K562 (cell line): ENCODE results near the gene ARAF. TPM values are rescaled to one million over a fixed set of nuclear protein-coding genes. Genes with fewer than 3 reads are reported as not detected.

Source experiments
- PHB2 ChIP-seq: fragments of 450-650 bp; IDR thresholded peaks from 2 replicates; pipeline ENCODE4 v1.6.1; 2017; ENCODE audit warnings: low read depth
- POLR3A ChIP-seq: IDR thresholded peaks from 2 replicates; pipeline ENCODE4 v1.6.1; 2011; ENCODE audit warnings: borderline replicate concordance, mild to moderate bottlenecking, moderate library complexity; ENCODE audit not compliant: insufficient read length, insufficient read depth; ENCODE audit errors: extremely low read depth
- ZNF282 ChIP-seq: sonication (generic); formaldehyde crosslinking; IDR thresholded peaks from 2 replicates; pipeline ENCODE4 v1.8.1; 2023; ENCODE audit warnings: missing genetic modification reagents
- ZNF785 ChIP-seq: fragments of 250-450 bp; sonication (Bioruptor Pico); IDR thresholded peaks from 2 replicates; pipeline ENCODE4 v1.4.0; 2020; ENCODE audit warnings: mild to moderate bottlenecking
- polyA plus RNA-seq, 8 experiments: library from polyadenylated mRNA; depleted of rRNA in 4 of 8; stranded (reverse) in 5 of 8; unstranded in 3 of 8; fragments of >200 nt; fragmentation: Nextera tagmentation in 2 of 8; fragmentation: Illumina TruSeq in 1 of 8; extraction: Ambion mirVana in 2 of 8; extraction: Trizol in 1 of 8; gene quantifications; 2 replicates each; pipeline versions ENCODE4 v1.2.1 to v1.2.3, GENCODE V29; 2011 to 2014; ENCODE audit warnings: inconsistent platforms in 1 of 8, missing spikeins in 1 of 8
- total RNA-seq, 7 experiments: library from RNA; depleted of rRNA in 6 of 7; stranded (reverse); fragments of >200 nt in 6 of 7; fragmentation: Illumina TruSeq in 2 of 7; extraction: Trizol in 2 of 7; gene quantifications; 2 replicates each; pipeline versions ENCODE4 v1.2.1 to v1.2.3, GENCODE V29; 2011 to 2021; ENCODE audit warnings: low replicate concordance in 1 of 7
- TF ChIP-seq, protein P1 (sequence below): sonication (generic); formaldehyde crosslinking; IDR thresholded peaks from 2 replicates; pipeline ENCODE4 v1.8.0; 2023; ENCODE audit warnings: missing genetic modification reagents, mild to moderate bottlenecking, borderline replicate concordance

The ARAF gene
- total and polyA plus RNA-seq, 9 of the 15 experiments (the other 6 are each of a cell fraction or from before 2014, with no cell fraction given) = 5.5 to 70.0 (median 29.4) TPM

DNA sequence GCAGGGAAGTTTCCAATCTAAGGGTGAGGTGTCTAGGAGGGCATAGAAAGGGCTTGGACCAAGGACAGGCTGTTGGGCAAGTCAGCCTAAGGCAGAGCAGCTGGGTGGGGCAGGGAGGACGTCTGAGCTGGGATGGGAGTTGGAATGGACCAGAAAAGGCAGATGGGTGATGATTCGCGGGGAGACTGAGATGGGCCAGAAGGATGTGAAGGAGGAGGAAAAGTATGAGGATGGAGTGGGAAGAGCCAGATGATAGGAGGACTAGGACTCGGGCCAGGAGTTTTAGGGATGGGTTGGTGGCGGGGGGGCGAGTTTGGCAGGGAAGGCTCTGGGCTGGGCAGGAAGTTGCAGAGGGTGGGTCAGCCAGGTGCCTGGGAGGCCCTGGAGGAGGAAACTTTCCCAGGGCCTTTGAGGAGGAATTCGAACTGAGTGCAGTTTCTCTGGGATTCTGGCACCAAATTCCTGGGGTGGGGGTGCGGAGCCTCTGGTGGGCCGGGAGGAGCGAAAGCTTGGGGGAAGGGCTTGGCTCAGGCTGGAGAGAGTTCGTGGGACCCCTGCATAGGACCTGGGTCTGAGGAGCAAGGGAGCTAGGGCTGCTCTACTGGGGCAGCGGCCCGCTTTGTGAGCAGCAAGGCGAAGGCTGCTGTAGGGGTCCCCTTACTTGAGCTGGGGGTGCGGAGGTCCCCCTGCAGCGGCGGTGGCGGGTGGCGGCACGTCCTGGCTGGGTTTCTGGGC, 12.5 kb downstream of the ARAF start (continued):
- TF ChIP-seq, protein P1, sequence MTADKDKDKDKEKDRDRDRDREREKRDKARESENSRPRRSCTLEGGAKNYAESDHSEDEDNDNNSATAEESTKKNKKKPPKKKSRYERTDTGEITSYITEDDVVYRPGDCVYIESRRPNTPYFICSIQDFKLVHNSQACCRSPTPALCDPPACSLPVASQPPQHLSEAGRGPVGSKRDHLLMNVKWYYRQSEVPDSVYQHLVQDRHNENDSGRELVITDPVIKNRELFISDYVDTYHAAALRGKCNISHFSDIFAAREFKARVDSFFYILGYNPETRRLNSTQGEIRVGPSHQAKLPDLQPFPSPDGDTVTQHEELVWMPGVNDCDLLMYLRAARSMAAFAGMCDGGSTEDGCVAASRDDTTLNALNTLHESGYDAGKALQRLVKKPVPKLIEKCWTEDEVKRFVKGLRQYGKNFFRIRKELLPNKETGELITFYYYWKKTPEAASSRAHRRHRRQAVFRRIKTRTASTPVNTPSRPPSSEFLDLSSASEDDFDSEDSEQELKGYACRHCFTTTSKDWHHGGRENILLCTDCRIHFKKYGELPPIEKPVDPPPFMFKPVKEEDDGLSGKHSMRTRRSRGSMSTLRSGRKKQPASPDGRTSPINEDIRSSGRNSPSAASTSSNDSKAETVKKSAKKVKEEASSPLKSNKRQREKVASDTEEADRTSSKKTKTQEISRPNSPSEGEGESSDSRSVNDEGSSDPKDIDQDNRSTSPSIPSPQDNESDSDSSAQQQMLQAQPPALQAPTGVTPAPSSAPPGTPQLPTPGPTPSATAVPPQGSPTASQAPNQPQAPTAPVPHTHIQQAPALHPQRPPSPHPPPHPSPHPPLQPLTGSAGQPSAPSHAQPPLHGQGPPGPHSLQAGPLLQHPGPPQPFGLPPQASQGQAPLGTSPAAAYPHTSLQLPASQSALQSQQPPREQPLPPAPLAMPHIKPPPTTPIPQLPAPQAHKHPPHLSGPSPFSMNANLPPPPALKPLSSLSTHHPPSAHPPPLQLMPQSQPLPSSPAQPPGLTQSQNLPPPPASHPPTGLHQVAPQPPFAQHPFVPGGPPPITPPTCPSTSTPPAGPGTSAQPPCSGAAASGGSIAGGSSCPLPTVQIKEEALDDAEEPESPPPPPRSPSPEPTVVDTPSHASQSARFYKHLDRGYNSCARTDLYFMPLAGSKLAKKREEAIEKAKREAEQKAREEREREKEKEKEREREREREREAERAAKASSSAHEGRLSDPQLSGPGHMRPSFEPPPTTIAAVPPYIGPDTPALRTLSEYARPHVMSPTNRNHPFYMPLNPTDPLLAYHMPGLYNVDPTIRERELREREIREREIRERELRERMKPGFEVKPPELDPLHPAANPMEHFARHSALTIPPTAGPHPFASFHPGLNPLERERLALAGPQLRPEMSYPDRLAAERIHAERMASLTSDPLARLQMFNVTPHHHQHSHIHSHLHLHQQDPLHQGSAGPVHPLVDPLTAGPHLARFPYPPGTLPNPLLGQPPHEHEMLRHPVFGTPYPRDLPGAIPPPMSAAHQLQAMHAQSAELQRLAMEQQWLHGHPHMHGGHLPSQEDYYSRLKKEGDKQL (CRISPR knock-in tag) = no peak
- no peak for TF ChIP-seq POLR3A
- TF ChIP-seq PHB2 = no peak
- TF ChIP-seq ZNF282 (CRISPR knock-in tag) = no peak
- TF ChIP-seq ZNF785 (CRISPR knock-in tag) = no peak
